ENCODE data around the gene SGK1.
"Not testable (repeated sequence)": the region's sequence is repeated elsewhere in the genome, so short reads cannot be mapped to it uniquely, and the experiment has no call there.

SGK1 gene

DNA sequence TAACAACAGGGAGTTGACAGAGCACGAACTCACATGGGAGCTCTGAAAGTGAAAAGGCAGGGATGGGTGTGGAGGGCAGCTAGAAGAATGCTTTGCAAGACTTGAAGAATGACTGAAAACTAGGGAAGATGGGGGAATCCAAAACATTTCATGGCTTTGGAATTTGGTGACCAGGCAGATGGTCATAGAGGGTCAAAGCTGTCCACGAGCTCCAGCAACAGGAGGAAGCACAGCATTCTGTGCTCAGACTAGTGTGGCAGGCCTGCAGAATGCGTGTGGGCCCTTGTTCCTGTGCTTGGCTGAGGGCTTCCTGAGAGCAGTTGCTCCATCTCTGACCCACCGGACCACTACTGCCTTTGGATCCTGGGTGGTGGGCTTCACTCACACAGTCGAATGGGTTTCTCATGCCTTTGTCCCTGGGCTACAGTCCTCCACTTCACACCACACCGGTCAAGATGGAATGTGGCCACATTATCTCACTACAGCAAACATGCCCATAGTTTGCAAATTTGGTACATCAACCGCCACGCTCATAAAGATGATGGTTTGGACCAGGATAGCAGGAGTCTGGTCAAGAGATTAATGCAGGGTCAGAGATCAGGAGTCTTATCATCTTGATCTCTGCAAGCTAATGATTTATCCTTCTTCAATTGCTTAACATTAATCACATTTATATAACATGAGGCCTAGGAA lies 100.7 kb downstream of the SGK1 start:
- DNase-seq: no peak

DNA sequence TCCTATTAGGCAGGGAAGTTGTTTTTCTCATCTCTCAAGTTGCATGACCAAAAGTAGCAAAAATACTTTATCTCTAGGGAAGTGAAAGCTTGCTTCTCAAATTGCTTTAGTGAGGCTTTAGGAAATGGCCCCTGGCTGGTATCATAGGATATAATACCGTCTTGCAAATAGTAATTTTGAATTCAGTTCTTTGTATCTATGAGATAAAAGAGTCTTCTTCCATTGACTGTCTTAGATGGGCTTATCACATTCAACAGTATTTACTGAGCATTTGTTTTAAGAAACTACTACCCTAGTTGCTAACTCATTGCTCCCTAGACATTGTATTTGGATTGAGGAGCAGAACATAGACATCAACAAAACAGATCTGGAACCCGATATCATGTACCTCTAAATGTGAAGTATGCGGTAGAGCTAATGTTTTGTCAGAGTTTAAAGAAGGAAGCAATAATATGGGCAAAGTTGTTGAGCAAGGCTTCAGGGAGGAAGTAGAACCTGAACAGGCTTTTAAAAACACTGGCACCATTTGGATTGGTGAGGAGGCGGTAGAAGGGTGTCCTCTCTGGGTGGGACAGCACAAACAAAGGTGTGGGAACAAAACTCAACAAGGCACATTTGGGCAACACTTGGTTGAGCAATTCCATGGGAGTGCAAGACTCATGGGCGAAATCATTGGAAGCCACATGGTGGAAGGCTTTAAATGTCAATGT lies 101.5 kb downstream of the SGK1 start:
- no peak for DNase-seq

- DNase-seq: not testable (repeated sequence)
These were observed 104.5 kb downstream of the SGK1 start for GRCh38 chr6:134213410-134213809.

- DNase-seq: no peak
These were observed 106.6 kb downstream of the SGK1 start for GRCh38 chr6:134211297-134211696.

- no peak for DNase-seq
These were observed 110.5 kb downstream of the SGK1 start for GRCh38 chr6:134207421-134207820.

- DNase-seq: no peak
These were observed 112.5 kb downstream of the SGK1 start for GRCh38 chr6:134205366-134205765.

GRCh38 chr6:134204759-134205158 lies 113.2 kb downstream of the SGK1 start:
- not testable (repeated sequence) for DNase-seq

DNA sequence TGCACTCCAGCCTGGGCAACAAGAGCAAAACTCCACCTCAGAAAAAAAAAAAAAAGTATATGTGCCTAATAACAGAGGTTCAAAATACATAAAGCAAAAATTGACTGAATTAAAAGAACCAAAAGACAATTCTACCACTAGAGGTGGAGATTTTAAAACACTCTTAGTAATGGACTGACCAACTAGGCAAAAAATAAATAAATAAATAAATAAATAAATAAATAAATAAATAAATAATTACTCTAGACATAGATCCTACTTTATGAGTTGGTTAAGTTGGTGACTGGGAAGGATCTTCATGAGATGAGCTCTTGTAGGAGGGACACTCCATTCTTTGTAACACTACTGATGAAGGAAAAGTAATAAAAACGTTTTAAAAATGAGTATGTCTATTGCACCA lies 113.9 kb downstream of the SGK1 start:
- no peak for DNase-seq

GRCh38 chr6:134201716-134202115 lies 116.2 kb downstream of the SGK1 start:
- no peak for DNase-seq

- no peak for DNase-seq
These were observed 117.9 kb downstream of the SGK1 start for GRCh38 chr6:134199848-134200606.

DNA sequence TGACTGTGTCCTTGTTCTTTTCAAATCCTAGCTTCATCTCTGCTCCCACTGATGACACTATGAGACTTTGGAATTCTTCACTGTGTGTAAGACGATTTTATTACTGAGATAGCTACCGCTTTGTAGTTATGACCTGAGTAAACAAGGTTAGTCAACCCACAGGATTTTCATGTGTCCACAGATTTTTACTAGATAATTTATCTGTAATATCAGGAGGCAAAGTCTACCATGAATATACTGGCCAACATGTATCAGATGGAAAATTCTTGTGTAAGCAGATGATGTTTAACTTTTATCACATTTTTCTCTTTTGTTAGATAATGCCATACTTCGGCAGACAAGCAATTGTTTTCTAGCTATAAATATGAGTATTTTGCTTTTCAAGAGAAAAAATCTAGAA lies 119.8 kb downstream of the SGK1 start:
- DNase-seq: no peak

DNA sequence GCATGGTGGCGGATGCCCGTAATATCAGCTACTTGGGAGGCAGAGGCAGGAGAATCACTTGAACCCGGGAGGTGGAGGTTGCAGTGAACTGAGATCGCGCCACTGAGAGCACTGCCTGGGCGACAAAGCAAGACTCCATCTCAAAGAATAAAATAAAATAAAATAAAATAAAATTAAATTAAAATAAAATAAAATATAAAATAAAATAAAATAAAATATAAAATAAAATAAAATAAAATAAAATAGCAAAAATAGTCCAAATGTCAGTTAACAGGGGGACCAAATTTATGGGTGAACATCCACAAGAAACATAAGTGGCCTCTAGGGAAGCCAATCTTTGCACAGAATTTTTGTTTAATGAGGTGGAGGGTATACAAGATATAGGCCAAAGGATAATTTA lies 120.2 kb downstream of the SGK1 start:
- not testable (repeated sequence) for DNase-seq

GRCh38 chr6:134196568-134197193 lies 121.2 kb downstream of the SGK1 start:
- no peak for DNase-seq

GRCh38 chr6:134195985-134196384 lies 121.9 kb downstream of the SGK1 start:
- DNase-seq: no peak

DNA sequence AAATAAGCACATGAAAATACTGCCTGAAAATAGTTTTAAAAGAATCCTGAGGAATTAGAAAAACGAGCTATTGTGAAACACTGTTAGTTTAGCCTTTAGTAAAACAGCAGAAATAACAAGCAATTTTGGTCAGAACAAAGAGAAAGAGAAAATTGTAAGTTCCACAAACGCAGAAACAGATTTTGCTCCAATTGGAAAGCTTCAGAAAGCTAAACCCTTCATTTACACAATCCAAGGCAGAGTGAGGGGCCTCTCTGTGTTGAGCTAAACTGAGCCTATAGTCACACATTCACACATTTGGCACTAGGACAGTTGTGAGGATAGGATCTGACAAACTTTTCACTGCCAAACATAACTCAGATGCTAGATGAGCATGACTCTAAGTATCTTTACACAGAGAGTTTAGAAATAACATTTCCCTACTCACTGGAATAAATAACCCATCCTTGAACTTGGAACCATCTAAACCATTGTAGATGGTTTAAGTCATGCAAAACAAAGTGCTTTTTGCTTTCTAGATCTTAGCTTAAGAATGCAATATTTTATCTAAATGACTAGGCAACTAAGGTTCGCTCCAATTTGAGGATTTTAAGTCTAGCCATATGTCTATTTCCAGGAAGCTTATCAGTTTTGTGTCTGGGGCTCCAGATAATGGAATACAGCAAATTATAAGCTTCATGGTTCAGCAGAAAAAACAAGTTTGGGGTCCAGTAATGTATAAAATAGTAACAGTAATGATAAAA lies 122.6 kb downstream of the SGK1 start:
- no peak for DNase-seq

- DNase-seq: no peak
These were observed 124.1 kb downstream of the SGK1 start for GRCh38 chr6:134193536-134194498.

DNA sequence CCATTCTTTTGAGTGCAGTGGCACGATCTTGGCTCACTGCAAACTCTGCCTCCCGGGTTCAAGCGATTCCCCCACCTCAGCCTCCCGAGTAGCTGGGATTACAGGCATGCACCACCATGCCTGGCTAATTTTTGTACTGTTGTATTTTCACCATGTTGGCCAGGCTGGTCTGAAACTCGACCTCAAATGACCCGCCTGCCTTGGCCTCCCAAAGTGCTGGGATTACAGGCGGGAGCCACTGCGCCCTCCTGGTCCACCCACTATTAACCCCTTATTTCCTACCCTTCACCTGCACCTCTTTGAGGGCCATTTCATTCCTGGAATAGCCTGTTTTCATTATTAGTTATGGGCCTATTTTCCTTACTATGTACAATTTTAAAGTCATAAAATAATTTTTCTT lies 125.3 kb downstream of the SGK1 start:
- not testable (repeated sequence) for DNase-seq

- DNase-seq: no peak
These were observed 127.0 kb downstream of the SGK1 start for GRCh38 chr6:134190883-134191282.

- DNase-seq: no peak
These were observed 130.2 kb downstream of the SGK1 start for GRCh38 chr6:134187751-134188150.

DNA sequence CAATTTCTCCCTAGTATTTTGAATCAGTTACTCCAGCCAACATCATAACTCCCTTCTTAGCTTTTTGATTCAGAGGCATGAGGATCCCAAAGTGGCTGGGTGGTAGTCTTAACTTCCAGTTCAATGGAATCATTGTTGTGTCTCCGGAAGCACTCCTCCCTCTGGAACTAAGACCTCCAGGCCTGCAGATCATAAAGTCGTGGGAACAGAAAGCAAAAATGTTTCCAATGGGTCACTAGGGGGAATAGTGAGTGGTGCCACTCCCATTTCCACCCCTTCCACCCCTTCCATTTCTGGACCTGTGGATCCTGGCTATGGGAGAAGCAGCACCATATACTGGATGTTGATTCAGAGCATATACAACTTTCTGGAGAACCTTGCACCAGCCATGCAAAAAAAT lies 130.8 kb downstream of the SGK1 start:
- no peak for DNase-seq

GRCh38 chr6:134186355-134186754 lies 131.6 kb downstream of the SGK1 start:
- no peak for DNase-seq

All from effector CD4-positive, alpha-beta T cell (primary cell).